ENCODE measurements around the gene GLIS1. TPM values are rescaled to one million over a fixed set of nuclear protein-coding genes. Genes with fewer than 3 reads are reported as not detected.

GLIS1 gene
- total RNA-seq, 1 donor from 2014 or later, result not detected

- no peak for DNase-seq (ENCODE audit: low read depth in 2 of 2)
Measured at GRCh38 chr1:53618500-53619366, 120.2 kb downstream of the GLIS1 start.

- no peak for DNase-seq (ENCODE audit: low read depth in 2 of 2)
Measured at GRCh38 chr1:53617851-53618499, 121.0 kb downstream of the GLIS1 start.

GRCh38 chr1:53617382-53617781 lies 121.6 kb downstream of the GLIS1 start:
- peak in 1 of 2 donors; percentile 38 for DNase-seq (ENCODE audit: low read depth in 2 of 2)

GRCh38 chr1:53616927-53617326 lies 122.0 kb downstream of the GLIS1 start:
- DNase-seq (ENCODE audit: low read depth in 2 of 2), result no peak

GRCh38 chr1:53616511-53616910 lies 122.5 kb downstream of the GLIS1 start:
- DNase-seq (ENCODE audit: low read depth in 2 of 2), result no peak

GRCh38 chr1:53615101-53615500 lies 123.9 kb downstream of the GLIS1 start:
- DNase-seq (ENCODE audit: low read depth in 2 of 2), result no peak

GRCh38 chr1:53614231-53615021 lies 124.5 kb downstream of the GLIS1 start:
- no peak for DNase-seq (ENCODE audit: low read depth in 2 of 2)

- DNase-seq (ENCODE audit: low read depth in 2 of 2), result no peak
Measured at GRCh38 chr1:53608676-53609075, 130.3 kb downstream of the GLIS1 start.

GRCh38 chr1:53608071-53608470 lies 130.9 kb downstream of the GLIS1 start:
- no peak for DNase-seq (ENCODE audit: low read depth in 2 of 2)

- no peak for DNase-seq (ENCODE audit: low read depth in 2 of 2)
Measured at GRCh38 chr1:53606651-53607051, 132.3 kb downstream of the GLIS1 start.

GRCh38 chr1:53606197-53606596 lies 132.8 kb downstream of the GLIS1 start:
- DNase-seq (ENCODE audit: low read depth in 2 of 2), result no peak

- no peak for DNase-seq (ENCODE audit: low read depth in 2 of 2)
Measured at GRCh38 chr1:53605181-53605580, 133.8 kb downstream of the GLIS1 start.

- DNase-seq (ENCODE audit: low read depth in 2 of 2), result no peak
Measured at GRCh38 chr1:53604291-53604919, 134.6 kb downstream of the GLIS1 start.

GRCh38 chr1:53603431-53603830 lies 135.5 kb downstream of the GLIS1 start:
- DNase-seq (ENCODE audit: low read depth in 2 of 2), result no peak

GRCh38 chr1:53601867-53602775 lies 136.8 kb downstream of the GLIS1 start:
- no peak for DNase-seq (ENCODE audit: low read depth in 2 of 2)

- no peak for DNase-seq (ENCODE audit: low read depth in 2 of 2)
Measured at GRCh38 chr1:53601031-53601745, 137.8 kb downstream of the GLIS1 start.

GRCh38 chr1:53600561-53600960 lies 138.4 kb downstream of the GLIS1 start:
- no peak for DNase-seq (ENCODE audit: low read depth in 2 of 2)

GRCh38 chr1:53600001-53600400 lies 139.0 kb downstream of the GLIS1 start:
- DNase-seq (ENCODE audit: low read depth in 2 of 2), result no peak

GRCh38 chr1:53599481-53599880 lies 139.5 kb downstream of the GLIS1 start:
- no peak for DNase-seq (ENCODE audit: low read depth in 2 of 2)

- DNase-seq (ENCODE audit: low read depth in 2 of 2), result no peak
Measured at GRCh38 chr1:53598966-53599365, 140.0 kb downstream of the GLIS1 start.
